Embryonic facial prominence (tissue), 1 donor: Measurements from ENCODE around the gene CDIPT.
"Not testable (repeated sequence)": the region's sequence is repeated elsewhere in the genome, so short reads cannot be mapped to it uniquely, and the experiment has no call there.

Source experiments
- DNase-seq: peaks from one replicate; pipeline ENCODE4 v3.0.0-alpha.2; 2016; ENCODE audit errors: extremely low spot score

CDIPT gene

DNA sequence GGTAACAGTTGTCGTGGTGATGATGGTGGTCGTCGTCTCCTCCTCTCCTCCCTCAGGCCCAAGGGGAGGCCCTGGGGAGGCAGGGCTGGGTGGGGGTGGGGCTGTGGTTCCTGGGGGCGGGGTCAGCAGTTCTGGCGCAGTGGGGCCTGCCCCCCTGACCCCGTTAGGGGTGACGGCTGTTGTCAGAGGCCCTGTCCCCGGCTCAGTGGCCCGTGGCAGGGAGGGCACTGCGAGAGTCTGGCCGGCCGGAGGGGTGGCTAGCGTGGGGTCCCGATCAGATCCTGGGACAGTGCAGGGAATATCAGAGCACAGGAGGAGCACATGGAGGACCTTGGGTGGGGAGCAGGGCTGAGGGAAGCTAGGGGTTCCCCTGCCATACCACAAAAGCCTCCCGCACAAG lies 33.8 kb upstream of the CDIPT start:
- DNase-seq = no peak

DNA sequence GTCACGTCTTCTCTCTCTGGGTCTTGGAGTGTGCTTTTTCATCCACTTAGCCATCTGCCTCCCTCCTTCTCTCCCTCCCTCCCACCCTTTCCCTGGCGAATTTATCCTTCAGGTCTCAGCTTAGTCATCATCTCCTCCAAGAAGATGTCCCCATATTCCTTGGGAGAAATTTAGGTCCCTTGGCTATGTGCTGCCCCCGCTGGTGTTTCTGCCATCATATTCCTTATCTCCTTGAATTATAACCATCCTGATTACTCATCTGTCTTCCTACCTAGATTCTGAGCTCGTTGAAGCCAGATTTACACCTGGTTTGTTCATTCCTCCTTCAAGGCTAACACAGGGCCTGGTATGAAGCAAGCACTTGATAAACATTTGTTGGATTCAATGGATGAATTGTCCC lies 31.3 kb upstream of the CDIPT start:
- DNase-seq = no peak

DNA sequence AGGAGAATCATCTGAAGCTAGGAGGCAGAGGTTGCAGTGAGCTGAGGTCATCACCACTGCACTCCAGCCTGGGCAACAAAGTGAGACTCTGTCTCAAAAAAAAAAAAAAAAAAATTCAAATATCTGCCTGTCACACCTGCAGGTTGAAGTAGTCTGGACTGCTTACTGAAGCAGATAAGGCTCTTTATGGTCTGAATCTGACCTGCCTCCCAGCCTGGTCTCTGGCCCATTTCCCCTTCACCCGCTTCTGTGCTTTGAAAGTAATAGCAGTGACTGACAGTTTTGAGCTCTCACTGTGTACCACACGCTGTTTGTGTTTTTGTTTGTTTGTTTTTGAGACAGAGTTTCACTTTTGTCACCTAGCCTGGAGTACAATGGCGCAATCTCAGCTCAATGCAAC lies 30.5 kb upstream of the CDIPT start:
- no peak for DNase-seq

DNA sequence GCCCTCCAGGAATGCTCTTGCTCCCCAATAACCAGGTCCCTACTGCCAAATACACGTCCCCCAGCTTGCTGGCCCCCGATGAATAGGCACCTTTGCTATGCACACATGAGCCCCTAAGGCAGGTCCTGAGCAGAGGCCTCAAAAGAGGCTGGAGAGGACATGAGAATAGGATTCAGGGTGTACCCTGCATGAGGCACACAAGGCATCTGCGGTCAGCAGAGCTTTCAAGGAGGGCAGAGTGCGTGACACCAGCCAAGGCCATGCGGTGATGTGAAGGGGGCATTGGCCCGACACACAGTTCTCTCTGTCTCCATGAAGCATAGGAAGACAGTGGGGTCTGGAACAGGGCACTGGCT lies 29.4 kb upstream of the CDIPT start:
- DNase-seq = no peak

DNA sequence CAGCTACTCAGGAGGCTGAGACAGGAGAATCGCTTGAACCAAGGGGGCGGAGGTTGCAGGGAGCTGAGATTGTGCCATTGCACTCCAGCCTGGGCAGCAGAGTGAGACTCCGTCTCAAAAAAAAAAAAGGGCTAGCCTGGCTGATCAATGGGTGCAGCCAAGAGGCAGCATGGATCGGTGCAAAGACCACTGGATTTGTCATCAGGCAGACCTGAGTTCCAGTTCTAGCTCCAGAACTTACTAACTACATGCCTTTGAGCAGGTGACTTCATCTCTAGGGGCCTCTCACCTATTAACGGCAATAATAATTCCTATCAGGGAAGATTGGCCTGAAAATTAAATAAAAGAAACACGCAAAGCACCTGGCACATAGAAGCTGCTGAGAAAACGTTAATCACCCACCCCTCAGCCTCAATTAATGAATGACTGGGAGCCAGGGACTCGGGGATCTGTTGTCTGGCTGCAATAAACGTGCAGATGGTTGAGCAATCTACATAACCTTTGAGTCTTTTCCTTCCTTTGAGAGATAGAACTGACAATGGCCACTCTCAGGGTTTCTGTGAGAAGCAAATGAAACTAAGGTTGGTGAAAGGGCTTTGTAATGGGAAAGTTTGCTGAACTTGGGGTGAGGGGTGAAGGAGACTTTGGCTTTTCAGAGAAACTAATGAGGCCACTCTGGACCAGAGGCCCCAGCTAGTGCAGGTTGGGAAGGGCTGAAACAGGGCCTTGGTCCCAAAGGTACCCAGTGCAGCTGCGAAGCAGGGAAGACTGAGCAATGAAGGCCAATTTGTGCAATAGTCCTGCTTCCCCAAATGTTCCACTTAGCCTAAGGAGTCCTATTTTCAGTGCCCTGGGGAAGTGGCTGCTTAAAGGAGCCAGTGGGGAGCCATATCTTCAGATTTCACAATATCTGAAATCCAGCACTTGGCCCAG lies 28.8 kb upstream of the CDIPT start:
- DNase-seq = no peak

DNA sequence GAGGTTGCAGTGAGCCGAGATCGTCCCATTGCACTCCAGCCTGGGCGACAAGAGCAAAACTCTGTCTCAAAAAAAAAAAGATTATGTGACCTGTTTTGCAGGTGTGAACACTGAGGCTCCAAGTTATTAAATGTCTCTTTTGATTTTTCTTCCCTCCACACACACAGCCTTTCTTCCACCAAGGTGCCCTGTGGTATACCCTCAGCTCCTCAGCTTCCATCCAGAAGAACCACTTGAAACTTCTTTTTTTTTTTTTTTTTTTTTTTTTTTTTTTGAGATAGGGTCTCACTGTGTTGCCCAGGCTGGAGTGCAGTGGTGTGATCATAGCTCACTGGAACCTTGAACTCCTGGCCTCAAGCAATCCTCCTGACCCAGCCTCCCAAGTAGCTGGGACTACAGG lies 26.3 kb upstream of the CDIPT start:
- DNase-seq = not testable (repeated sequence)

DNA sequence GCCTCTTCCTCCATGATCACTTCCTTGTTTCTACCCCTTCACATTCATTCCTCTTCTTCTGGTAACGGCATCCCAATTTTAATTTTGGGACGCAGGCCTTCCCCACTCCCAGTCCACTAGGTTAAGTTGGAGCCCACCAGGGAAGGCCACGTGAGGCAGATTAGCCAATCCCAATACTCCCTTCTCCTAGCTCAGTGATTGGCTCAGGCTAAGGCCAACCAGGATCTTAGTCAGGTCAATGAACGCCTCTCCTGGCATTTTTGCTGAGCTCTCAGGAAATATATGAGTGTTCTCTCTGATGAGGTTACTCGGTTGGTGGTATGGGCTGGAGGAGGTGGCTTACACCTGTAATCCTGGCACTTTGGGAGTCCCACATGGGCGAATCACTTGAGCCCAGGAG lies 21.0 kb upstream of the CDIPT start:
- DNase-seq = no peak

DNA sequence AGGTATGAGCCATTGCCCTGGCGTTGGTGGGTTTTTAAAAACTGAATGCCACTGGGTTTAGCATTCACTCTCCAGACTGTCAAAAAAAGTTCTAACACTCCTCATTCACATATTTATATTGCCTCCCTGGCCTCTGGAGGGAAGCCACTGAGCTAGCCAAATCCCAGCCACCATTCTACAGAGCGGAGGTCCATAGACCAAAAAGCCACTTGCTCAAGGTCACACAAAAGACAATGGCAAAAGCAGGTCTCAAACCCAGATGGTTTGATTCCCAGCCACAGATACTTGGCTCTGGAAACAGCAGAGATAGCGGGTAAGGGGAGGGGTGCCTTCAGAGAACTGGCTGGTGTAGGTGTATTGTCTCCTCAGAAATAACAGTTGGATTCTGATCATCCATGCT lies 18.0 kb upstream of the CDIPT start:
- DNase-seq = no peak

DNA sequence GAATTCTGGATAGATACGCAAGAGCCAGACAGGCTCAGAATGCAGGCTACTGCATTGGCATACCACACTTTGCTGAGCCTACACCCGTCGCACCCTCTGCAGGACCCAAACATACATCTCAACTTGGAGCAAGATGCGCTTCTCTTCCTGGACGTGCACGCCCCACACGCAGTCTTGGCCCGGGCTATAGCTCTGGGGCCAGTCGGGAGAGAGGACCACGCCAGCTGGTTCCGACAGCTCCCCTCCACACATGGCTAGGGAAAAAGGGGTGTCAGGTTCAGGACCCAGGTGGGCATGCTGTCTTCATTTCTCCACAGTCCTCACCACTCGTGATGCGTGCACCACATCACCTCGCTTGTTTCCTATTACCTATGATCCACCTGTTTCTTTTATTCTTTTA lies 15.1 kb upstream of the CDIPT start:
- DNase-seq = no peak

DNA sequence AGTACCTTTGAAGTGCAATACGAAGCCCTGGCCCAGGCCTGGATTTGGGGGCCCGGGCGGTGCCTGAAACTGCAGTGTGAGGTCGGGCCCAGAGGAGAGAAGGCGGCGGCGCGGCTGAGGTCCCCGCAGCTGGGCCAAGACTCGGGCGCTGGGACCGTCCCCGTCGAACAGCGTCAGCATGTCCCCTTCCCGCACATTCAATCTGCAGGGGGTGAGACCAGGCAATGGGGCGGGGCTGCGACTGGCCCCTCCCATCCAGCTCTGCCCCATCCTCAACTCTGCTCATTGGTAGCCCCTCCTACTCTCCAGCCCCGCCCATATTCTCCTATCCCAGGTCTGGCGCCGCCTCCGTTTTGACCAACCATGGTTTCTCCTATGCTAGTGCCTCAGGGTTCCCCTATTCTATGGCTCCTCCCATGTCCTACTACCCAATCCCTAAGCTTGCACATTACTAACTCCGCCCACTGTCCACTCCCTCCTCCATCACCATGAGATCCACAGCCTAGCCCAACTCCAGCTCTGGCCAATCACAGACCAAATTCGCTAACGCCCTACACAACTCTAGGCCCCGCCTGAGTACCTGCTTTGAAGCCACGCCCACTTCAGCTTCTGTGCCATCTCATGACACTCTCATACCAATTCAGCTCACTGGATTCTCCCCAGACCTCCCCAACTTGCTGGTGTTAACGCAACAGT lies 14.4 kb upstream of the CDIPT start:
- DNase-seq = no peak

DNA sequence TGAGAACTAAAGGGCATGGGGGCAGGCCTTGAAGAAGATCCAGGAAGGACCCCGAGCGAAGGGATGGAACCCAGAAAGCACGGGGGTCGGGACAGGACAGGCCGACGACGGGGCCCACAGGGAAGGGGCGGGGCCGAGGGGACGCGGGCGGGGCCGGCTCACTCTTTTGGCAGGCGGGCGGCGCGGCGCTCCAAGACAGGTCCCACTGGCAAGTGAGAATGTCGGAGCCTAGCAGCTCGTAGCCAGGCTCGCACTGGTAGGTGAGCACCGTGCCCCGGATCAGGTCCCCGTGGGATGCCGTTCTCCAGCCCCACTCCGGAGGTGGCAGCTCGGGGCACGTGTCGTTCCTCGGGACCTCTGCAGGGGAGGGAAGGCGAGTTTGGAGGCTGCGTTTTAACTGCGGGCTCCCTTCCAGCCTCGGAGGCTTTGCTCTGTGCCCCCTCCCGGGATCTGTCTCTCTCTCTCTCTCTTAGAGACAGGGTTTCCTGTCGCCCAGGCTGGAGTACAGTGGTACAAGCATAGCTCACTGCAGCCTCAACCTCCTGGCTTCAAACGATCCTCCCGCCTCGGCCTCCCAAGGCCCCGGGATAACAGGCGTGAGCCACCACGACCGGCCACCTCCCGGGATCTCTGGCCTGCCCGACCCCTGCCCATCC lies 13.7 kb upstream of the CDIPT start:
- no peak for DNase-seq

DNA sequence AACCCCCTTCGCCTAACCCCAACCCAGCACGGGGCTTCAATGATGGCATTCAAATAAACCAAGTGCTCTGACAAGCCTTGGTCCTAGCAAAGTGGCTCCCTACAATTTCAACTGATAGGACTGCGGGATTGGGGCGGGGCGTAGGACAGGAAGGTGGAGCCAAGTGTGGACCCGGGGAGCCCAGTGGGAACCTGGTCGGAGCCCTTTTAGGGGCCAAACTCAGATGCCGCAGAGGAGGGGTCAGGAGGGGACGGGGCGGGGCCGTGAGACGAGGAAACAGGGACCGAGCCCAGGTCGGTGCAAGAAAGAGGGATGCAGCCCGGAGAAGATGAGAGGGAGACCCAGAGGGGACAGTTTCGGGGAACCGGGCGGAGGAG lies 13.2 kb upstream of the CDIPT start:
- DNase-seq = no peak

DNA sequence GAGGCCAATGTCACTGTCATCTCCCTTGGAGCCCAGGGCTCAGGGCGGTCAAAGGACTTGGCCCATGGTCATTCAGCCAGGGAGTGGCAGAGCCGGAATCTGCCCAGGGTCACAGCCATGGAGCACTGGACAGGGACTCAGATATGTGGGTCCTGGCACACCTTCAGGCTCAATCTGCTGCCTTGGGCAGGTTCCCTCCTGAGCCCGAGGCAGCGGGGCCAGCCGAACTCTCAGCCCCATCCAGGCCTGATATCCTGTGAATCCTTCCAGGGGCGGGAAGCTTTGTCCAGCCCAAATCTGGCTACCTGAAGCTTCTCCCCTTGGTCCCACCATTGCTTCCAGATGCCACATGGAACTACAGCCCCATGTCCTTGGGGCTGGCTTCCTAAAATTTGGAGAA lies 12.2 kb upstream of the CDIPT start:
- DNase-seq = no peak

DNA sequence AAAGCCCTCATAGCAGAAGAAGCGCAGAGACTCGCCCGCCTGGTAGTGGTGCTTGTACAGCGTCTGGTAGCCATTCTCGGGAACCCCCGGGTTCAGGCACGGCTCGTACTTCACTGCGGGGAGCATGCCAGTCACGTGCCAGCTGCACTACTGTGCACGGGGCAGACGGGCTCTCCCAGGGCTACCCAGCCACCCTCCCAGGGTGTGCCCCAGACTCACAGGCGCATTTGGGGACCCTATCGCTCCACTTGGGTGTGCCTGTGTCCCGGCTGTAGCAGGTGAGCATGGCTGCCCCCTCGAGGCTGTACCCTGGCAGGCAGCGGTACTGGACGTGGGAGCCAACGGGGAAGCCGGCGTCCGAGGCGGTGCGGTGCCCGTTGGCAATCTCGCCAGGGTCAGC lies 10.3 kb upstream of the CDIPT start:
- DNase-seq = no peak

DNA sequence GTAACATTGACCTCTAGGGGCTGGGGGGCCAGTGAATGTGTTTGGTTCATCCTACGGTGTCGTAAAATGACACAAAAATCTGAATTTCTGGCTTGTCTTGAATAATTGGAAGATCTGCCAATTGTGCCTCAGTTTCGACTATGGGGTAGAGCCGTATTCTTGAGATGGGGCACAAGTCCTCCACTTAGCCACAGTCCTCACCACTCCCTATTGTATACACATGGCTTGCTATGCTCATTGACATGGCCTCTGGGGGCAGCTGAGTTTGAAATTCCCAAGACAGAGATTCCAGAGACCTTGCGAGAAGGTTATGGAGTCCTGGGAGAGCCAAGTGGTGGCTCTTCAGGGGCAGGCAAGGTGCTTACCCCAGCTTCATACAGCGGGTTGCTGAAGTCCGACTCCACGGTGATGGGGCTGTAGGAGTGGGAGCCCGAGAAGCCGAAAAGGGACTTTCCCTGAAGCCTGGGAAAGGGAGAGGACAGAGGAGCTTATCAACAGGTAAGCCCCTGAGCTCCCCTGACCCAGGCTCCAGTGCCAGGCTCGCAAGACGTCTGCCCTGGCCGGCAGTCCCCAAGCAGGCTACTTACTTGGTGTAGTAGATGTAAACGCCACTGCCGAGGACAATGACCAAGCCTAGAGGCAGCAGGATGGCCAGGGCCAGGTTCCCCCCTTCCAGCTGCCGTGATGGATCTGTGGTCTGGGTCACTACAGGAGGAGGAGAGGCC lies 9.0 kb upstream of the CDIPT start:
- DNase-seq = no peak

DNA sequence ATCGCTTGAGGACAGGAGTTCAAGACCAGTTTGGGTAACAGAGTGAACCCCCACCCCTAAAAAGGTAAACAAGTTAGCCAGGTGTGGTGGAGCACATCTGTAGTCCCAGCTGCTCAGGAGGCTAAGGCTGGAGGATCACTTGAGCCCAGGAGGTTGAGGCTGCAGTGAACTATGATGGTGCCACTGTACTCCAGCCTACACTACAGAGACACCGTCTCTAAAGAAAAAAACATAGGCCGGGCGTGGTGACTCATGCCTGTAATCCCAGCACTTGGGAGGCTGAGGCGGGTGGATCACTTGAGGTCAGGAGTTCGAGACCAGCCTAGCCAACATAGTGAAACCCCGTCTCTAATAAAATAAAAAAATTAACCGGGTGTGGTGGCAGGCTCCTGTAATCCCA lies 6.0 kb upstream of the CDIPT start:
- not testable (repeated sequence) for DNase-seq

DNA sequence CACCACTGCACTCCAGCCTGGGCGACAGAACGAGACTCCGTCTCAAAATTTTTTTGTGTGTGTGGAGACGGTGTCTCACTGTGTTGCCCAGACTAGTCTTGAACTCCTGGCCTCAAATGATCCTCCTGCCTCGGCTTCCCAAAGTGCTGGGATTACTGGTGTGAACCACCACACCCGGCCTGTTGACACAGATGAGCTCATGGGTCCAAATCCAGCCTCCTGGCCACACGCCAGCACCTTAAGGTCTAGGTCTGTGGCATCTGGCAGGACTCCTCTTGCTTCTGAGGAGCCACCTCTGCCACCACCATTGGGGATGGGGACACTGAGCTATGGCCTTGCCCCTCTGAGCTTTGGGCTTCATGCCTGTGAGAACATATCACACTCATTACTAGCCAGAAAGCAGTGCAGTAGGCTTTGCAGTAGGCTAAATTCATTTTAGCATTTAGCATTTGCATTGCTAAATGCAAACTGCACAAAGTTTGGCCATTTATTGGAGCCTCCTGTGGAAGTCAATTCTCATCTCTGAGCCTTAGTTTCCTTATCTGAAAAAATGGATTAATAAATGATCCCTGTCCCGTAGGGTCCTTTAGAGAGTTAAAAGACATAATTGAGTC lies 5.5 kb upstream of the CDIPT start:
- DNase-seq = no peak

DNA sequence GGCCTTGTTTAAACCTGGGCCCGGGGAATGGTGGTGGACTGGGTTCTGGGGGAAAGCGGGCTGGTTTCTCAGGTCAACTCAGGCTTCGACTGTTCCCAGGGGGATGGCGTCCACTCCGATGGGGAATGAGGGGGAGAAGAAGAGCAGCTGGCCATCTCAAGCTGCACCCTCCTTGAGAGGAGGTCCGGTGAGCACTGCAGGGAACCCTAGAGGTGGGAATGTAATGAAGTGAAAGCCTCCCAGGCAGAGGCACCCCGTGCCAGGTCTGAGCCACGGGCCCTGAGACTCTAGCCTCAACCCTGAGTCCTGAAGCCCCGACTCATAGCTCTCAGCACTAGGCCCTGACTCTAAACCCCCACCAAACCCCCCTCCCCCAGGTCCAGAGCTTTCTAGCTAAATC lies 1.2 kb upstream of the CDIPT start:
- DNase-seq = no peak

DNA sequence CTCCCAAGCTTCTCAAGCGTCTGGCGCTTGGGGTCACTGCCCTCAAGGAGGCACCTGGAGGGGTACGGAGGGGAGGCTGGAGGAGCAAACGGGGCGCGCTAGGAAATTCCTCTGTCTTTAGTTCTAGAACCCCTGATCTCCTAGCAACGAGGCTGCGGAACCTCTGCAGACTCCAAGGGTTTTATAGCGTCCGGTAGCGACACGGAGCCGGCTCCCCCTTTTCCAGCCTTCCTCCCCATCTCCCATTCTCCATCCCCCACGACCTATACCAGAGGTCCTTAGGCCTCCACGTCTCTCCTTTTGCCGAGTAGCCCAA lies 601 bp upstream of the CDIPT start:
- DNase-seq = no peak

DNA sequence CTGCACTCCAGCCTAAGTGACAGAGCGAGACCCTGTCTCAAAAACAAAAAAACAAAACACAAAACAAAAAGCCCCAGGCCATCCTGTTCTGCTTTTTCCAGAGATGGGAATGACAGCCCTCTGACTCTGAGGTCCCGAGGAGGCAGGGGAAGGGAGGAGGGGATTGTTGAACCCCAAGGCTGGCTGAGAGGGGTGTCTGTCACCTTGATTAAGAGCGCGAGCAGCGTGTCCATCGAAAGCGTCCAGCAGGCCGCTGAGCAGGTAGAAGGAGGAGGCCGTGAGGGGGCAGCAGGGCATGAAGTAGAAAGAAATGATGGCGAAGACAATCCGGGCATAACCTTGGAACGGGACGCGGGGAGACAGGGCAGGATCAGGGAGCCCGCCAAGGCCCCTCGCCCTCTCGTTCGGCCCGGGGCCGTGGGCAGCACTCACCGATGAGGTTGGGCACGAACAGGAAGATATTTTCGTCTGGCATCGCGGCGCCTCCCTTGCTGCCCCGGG lies 593 bp downstream of the CDIPT start:
- no peak for DNase-seq

DNA sequence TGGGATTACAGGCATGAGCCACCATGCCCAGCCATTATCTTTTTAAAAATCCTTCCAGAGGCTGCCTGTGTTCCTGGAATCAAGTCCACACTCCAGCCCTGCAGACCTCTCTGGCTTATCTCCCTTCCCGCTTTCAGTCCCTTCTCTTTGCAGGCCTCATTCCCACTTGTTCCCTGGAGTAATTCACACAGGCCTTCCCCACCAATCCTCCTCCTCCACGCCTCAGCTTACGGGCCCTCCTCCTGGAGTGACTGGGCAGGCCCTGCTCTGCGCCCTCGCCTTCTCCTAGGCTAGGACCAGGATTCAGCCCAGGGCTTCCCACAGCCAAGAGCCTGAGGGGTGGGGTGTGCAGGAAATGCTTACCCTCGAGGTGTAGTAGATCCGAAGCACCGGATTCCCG lies 2.8 kb downstream of the CDIPT start:
- no peak for DNase-seq

DNA sequence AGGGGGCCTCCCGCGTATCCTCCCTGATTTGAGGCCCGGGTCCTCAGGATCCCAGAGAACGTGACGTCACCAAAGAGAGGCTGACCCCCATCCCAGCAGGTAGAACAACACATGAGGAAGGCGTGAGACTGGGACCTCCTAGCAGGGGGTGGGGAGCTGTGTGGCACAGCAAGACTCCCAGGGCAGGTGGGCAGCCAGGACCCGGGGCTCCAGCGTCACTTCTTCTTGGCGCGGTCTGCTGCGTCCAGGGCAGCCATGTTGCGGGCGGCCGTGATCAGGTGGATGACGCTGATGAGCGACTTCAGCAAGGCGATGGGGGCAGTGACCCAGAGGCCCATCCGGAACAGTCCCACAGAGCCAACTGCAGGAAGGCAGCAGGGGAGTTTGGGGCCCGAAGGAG lies 4.1 kb downstream of the CDIPT start:
- no peak for DNase-seq
